ENCODE measurements around the gene ATP13A2.

DNA sequence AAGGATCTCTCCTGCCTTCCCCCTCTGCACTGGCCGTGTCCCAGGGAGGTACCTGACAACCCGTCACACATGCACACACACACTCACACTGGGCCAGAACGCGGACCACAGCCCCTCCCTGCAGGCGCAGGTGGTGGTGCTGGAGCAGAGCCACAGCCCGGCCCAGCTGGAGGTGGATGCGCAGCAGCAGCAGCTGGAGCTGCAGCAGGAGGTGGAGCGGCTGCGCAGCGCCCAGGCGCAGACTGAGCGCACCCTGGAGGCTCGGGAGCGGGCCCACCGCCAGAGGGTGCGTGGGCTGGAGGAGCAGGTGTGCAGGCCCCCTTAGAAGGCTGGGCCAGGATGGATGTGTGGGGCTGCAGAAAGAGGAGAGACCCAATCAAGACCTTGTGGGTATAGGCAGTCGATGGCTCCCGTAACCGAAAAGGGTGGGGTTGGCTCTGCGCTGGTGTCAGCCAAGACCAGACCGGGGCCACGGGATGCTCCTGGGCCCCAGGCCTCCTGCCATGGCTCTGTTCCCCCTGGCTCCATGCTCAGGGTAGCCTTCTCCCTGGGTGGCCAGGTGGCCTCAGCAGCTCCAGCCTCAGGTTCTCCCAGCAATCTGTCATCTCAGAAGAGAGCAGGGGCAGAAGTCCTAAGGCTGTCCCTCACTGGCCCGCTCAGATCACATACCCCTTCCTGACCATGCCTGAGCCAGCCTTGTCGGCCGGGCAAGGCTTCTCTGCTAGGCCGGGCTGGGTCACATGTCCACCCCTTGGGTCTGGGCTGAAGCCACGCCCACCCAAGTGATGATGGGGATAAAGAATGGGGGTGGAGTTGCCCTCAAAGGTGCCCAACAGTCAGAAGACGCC is 40.2 kb downstream of the ATP13A2 start:
- TF ChIP-seq EZH2 (IDR thresholded peaks at IDR 0.05; ENCODE audit: insufficient read depth, poor library complexity, severe bottlenecking), result no peak
- TF ChIP-seq EZH2phosphoT487 (IDR thresholded peaks at IDR 0.05; ENCODE audit: insufficient read depth, low read depth), result no peak
